H1 (cell line): Measurements from ENCODE around the gene CD300LF. TPM values are rescaled to one million over a fixed set of nuclear protein-coding genes. Genes with fewer than 3 reads are reported as not detected.

Source experiments
- CTCF ChIA-PET: fragments of 300-600 bp; sonication (Branson Sonifier 250); formaldehyde crosslinking; loops from one replicate; lab custom pipeline; 2021; ENCODE audit not compliant: partially characterized antibody; lab: Charles Lee
- POLR2A ChIA-PET: fragments of 300-600 bp; sonication (Branson Sonifier 250); formaldehyde crosslinking; loops from one replicate; lab custom pipeline; 2021; ENCODE audit warnings: inconsistent platforms; ENCODE audit not compliant: partially characterized antibody; lab: Charles Lee
- DNase-seq, 2 experiments: peaks; one replicate each; pipeline versions ENCODE4 v3.0.0 to v3.0.0-alpha.2; 2010 to 2022; ENCODE audit warnings: low spot score in 2 of 2, low read depth in 1 of 2, mixed read lengths in 1 of 2
- FAIRE-seq: peaks from 2 replicates; lab custom pipeline; 2011; peaks lifted over from hg19 to GRCh38; lab: Jason Lieb, UNC
- H2AFZ ChIP-seq: 2 replicates; pipeline ENCODE4 v1.8.1; 2012; ENCODE audit warnings: low read length, inconsistent platforms
- H2AK5ac ChIP-seq: 2 replicates; pipeline ENCODE4 v1.6.1; 2013; ENCODE audit warnings: low read depth, low read length
- H2BK120ac ChIP-seq: replicated peaks from 2 replicates; pipeline ENCODE3; 2013; ENCODE audit warnings: low read depth, low read length, inconsistent platforms
- H2BK12ac ChIP-seq: 2 replicates; pipeline ENCODE4 v1.6.1; 2013; ENCODE audit warnings: low read depth, low read length
- H2BK15ac ChIP-seq: 2 replicates; pipeline ENCODE4 v1.6.1; 2013; ENCODE audit warnings: low read length
- H2BK20ac ChIP-seq: 2 replicates; pipeline ENCODE4 v1.6.1; 2013; ENCODE audit warnings: low read length
- H2BK5ac ChIP-seq: 2 replicates; pipeline ENCODE4 v1.6.1; 2013; ENCODE audit warnings: low read depth, low read length
- H3K14ac ChIP-seq: 2 replicates; pipeline ENCODE4 v1.6.1; 2013; ENCODE audit warnings: inconsistent platforms; ENCODE audit not compliant: insufficient read length
- H3K18ac ChIP-seq: 2 replicates; pipeline ENCODE4 v1.6.1; 2013; ENCODE audit warnings: low read length; ENCODE audit errors: extremely low read depth
- H3K23ac ChIP-seq: 2 replicates; pipeline ENCODE4 v1.6.1; 2013; ENCODE audit warnings: inconsistent platforms; ENCODE audit not compliant: insufficient read length
- H3K23me2 ChIP-seq: 2 replicates; pipeline ENCODE4 v1.6.1; 2013; ENCODE audit warnings: low read depth, low read length
- H3K27ac ChIP-seq: 2 replicates; pipeline ENCODE4 v1.6.1; 2011; ENCODE audit warnings: low read depth, low read length, inconsistent platforms
- H3K27me3 ChIP-seq, 4 experiments: replicated peaks in 1 of 4; 1 replicate in 1 of 4; 2 replicates in 3 of 4; pipeline versions ENCODE4 v1.6.1 to v1.8.1; 2011 to 2013; ENCODE audit warnings: low read length in 3 of 4, mild to moderate bottlenecking in 3 of 4, inconsistent platforms in 2 of 4, mixed read lengths in 2 of 4, moderate library complexity in 1 of 4; ENCODE audit not compliant: control insufficient read depth in 3 of 4, insufficient read depth in 3 of 4; ENCODE audit errors: extremely low read depth in 1 of 4
- H3K36me3 ChIP-seq, 4 experiments: 2 replicates each; pipeline versions ENCODE4 v1.6.1 to v1.8.1; 2011 to 2013; ENCODE audit warnings: mild to moderate bottlenecking in 4 of 4, low read length in 3 of 4, moderate library complexity in 2 of 4, control low read depth in 1 of 4, inconsistent platforms in 1 of 4; ENCODE audit not compliant: insufficient read depth in 4 of 4, control insufficient read depth in 2 of 4
- H3K4ac ChIP-seq: replicated peaks from 2 replicates; pipeline ENCODE3; 2013; ENCODE audit warnings: low read length, low read depth, mixed read lengths, inconsistent platforms; ENCODE audit not compliant: insufficient read length
- H3K4me1 ChIP-seq, 4 experiments: replicated peaks in 1 of 4; 1 replicate in 1 of 4; 2 replicates in 3 of 4; pipeline versions ENCODE4 v1.6.1 to v1.8.1; 2011 to 2013; ENCODE audit warnings: low read length in 3 of 4, inconsistent platforms in 2 of 4, mixed read lengths in 1 of 4; ENCODE audit not compliant: insufficient read depth in 4 of 4, control insufficient read depth in 3 of 4
- H3K4me2 ChIP-seq, 2 experiments: 2 replicates each; pipeline versions ENCODE4 v1.6.1 to v1.8.1; 2011 to 2013; ENCODE audit warnings: low read depth in 2 of 2, low read length in 2 of 2, control low read depth in 1 of 2, inconsistent platforms in 1 of 2, mild to moderate bottlenecking in 1 of 2; ENCODE audit not compliant: insufficient read depth in 1 of 2
- H3K4me3 ChIP-seq, 4 experiments: fragments of 200-600, 300-600 bp in 1 of 4; sonication (generic), shearing (Covaris generic), sonication (Bioruptor Twin) in 1 of 4; 2 replicates each; pipeline versions ENCODE4 v1.5.1 to v1.8.1; 2011 to 2016; ENCODE audit warnings: low read length in 4 of 4, low read depth in 3 of 4, control low read depth in 2 of 4, inconsistent platforms in 2 of 4, mild to moderate bottlenecking in 2 of 4, mixed read lengths in 1 of 4, moderate library complexity in 1 of 4; ENCODE audit not compliant: insufficient read depth in 2 of 4; ENCODE audit errors: extremely low read depth in 1 of 4
- H3K56ac ChIP-seq: replicated peaks from 2 replicates; pipeline ENCODE3; 2013; ENCODE audit warnings: low read depth, mild to moderate bottlenecking, mixed read lengths, low read length, inconsistent platforms; ENCODE audit not compliant: insufficient read length
- H3K79me1 ChIP-seq: 2 replicates; pipeline ENCODE4 v1.6.1; 2013; ENCODE audit warnings: low read depth, low read length, control low read depth
- H3K79me2 ChIP-seq, 2 experiments: 2 replicates each; pipeline versions ENCODE4 v1.6.1 to v1.8.1; 2012 to 2013; ENCODE audit warnings: low read length in 2 of 2, mild to moderate bottlenecking in 2 of 2, inconsistent platforms in 1 of 2; ENCODE audit not compliant: insufficient read depth in 2 of 2, control insufficient read depth in 1 of 2
- H3K9ac ChIP-seq, 4 experiments: replicated peaks in 1 of 4; 1 replicate in 1 of 4; 2 replicates in 3 of 4; pipeline versions ENCODE4 v1.6.1 to v1.8.1; 2011 to 2013; ENCODE audit warnings: low read depth in 3 of 4, low read length in 3 of 4, control low read depth in 2 of 4, mild to moderate bottlenecking in 2 of 4, moderate library complexity in 2 of 4, inconsistent platforms in 1 of 4; ENCODE audit errors: extremely low read depth in 1 of 4
- H3K9me3 ChIP-seq, 2 experiments: 2 replicates each; pipeline versions ENCODE4 v1.6.1 to v1.8.1; 2012 to 2013; ENCODE audit warnings: mild to moderate bottlenecking in 2 of 2, moderate library complexity in 2 of 2, control low read depth in 1 of 2, inconsistent platforms in 1 of 2, low read depth in 1 of 2, low read length in 1 of 2, mixed read lengths in 1 of 2; ENCODE audit not compliant: insufficient read depth in 2 of 2
- H4K20me1 ChIP-seq, 2 experiments: replicated peaks in 1 of 2; 2 replicates each; pipeline versions ENCODE3 to v1.8.1; 2011 to 2013; ENCODE audit warnings: inconsistent platforms in 2 of 2, low read length in 2 of 2, mild to moderate bottlenecking in 1 of 2; ENCODE audit not compliant: insufficient read depth in 2 of 2, control insufficient read depth in 1 of 2
- H4K5ac ChIP-seq: 2 replicates; pipeline ENCODE4 v1.6.1; 2013; ENCODE audit warnings: low read length, low read depth, mixed read lengths, inconsistent platforms; ENCODE audit not compliant: insufficient read length
- H4K8ac ChIP-seq: 2 replicates; pipeline ENCODE4 v1.8.0; 2013; ENCODE audit warnings: mild to moderate bottlenecking, moderate library complexity, low read length, inconsistent platforms; ENCODE audit not compliant: insufficient read depth; ENCODE audit errors: extremely low read depth
- H4K91ac ChIP-seq: replicated peaks from 2 replicates; pipeline ENCODE3; 2013; ENCODE audit warnings: low read length, mixed read lengths, inconsistent platforms; ENCODE audit not compliant: insufficient read length
- CEBPB ChIP-seq: IDR thresholded peaks from 2 replicates; pipeline ENCODE4 v1.6.1; 2012; ENCODE audit warnings: low read depth, low read length
- EP300 ChIP-seq, 2 experiments: IDR thresholded peaks; 1 replicate in 1 of 2; 2 replicates in 1 of 2; pipeline ENCODE4 v1.6.1; 2011 to 2012; ENCODE audit warnings: low read depth in 2 of 2, low read length in 2 of 2, mild to moderate bottlenecking in 2 of 2, borderline replicate concordance in 1 of 2, inconsistent platforms in 1 of 2, moderate library complexity in 1 of 2
- KDM5A ChIP-seq: fragments of 200-600 bp; IDR thresholded peaks from 2 replicates; pipeline ENCODE4 v1.7.1; 2012; ENCODE audit warnings: mild to moderate bottlenecking, low read length, inconsistent platforms, mixed read lengths
- POLR2AphosphoS5 ChIP-seq: IDR thresholded peaks from 2 replicates; pipeline ENCODE4 v1.6.1; 2011; ENCODE audit warnings: low read depth, low read length
- RBBP5 ChIP-seq: IDR thresholded peaks from 2 replicates; pipeline ENCODE4 v1.7.1; 2012; ENCODE audit warnings: low read depth, mild to moderate bottlenecking, inconsistent platforms, low read length, moderate library complexity, borderline replicate concordance
- USF2 ChIP-seq: IDR thresholded peaks from 2 replicates; pipeline ENCODE4 v1.6.1; 2011; ENCODE audit warnings: low read length, improper control_type of control experiment
- YY1 ChIP-seq: IDR thresholded peaks from 2 replicates; pipeline ENCODE4 v1.6.1; 2011; ENCODE audit warnings: low read depth, mild to moderate bottlenecking, low read length
- WGBS, 2 experiments: shearing (Covaris generic) in 1 of 2; methylation state at CpG; one replicate each; pipeline versions ENCODE4 v1.1.6 to v1.1.7; 2013 to 2015; ENCODE audit warnings: low lambda C conversion rate in 2 of 2, mixed read lengths in 2 of 2, inconsistent platforms in 1 of 2, low coverage in 1 of 2, missing lambda C conversion rate in 1 of 2; ENCODE audit not compliant: insufficient replicate concordance in 2 of 2, insufficient coverage in 1 of 2, insufficient read length in 1 of 2; ENCODE audit errors: extremely low coverage in 1 of 2, missing lambda C conversion rate in 1 of 2; 5-methylcytosine and 5-hydroxymethylcytosine counted together
- polyA plus RNA-seq, 7 experiments: library from polyadenylated mRNA; depleted of rRNA in 3 of 7; stranded (reverse) in 5 of 7; unstranded in 2 of 7; fragments of >200 nt in 5 of 7; fragments of 200-250 nt in 2 of 7; gene quantifications; 1 replicate in 5 of 7; 2 replicates in 1 of 7; 4 replicates in 1 of 7; pipeline versions ENCODE4 v1.2.1 to v1.2.3, GENCODE V29; 2011 to 2013; ENCODE audit warnings: missing spikeins in 2 of 7, mixed read lengths in 2 of 7
- total RNA-seq: library from RNA; stranded (reverse); fragmentation: NEBNext Ultra II Directional; extraction: Animal tissue kit (Norgen Biotek cat#: 25700); gene quantifications from 2 replicates; pipeline ENCODE4 v1.2.1, GENCODE V29; 2021

The CD300LF gene
- total and polyA plus RNA-seq, 2 of the 8 experiments (the other 6 are each of a cell fraction or from before 2014, with no cell fraction given): not detected

GRCh38 chr17:74704544-74704943 is 8.2 kb downstream of the CD300LF start:
- Histone ChIP-seq H3K4me1 (no peaks in the 10 kb centered on the region), H3K4me2 (no peak overlapping the region), H3K79me1 (no peaks in the 10 kb centered on the region), H3K23me2 (no peaks in the 10 kb centered on the region), H3K4ac (no peak overlapping the region), H2BK15ac (no peak overlapping the region), H3K9me3 (no peaks in the 10 kb centered on the region), H4K8ac (no peak overlapping the region), H2BK12ac (0 out of 2 replicates have a peak overlapping the region, but pooled peaks have one; percentile 27), H2BK120ac (no peak overlapping the region), H3K4me3 (no peak overlapping the region), H3K18ac (no peak overlapping the region), H2BK5ac (no peak overlapping the region), H3K27ac (no peak overlapping the region), H3K56ac (no peak overlapping the region), H3K36me3 (no peaks in the 10 kb centered on the region), H3K9ac (no peak overlapping the region), H3K14ac (no peak overlapping the region), H4K5ac (no peak overlapping the region), H3K27me3 (no peaks in the 10 kb centered on the region), H4K20me1 (no peaks in the 10 kb centered on the region), H3K79me2 (no peaks in the 10 kb centered on the region), H2AK5ac (no peak overlapping the region), H4K91ac (no peak overlapping the region), H2BK20ac (no peak overlapping the region), H3K23ac (no peak overlapping the region), H2AFZ (no peak overlapping the region)
- DNase-seq (no peak), FAIRE-seq (no peak)
- TF ChIP-seq POLR2AphosphoS5 (no peak), RBBP5 (no peak), USF2 (no peak), YY1 (no peak), EP300 (IDR thresholded peaks at IDR 0.05; ENCODE audit: borderline replicate concordance in 1 of 2, low read depth in 2 of 2, low read length in 2 of 2) (no peak), KDM5A (no peak), CEBPB (no peak)
- WGBS, 2 experiments: 80% methylated on average over 8 of the region's 8 CpGs; no CpG with 5 or more reads in 1 of the 2 experiments
- ChIA-PET CTCF (interaction anchor here (1.7 kb wide), 1 partner anchor 9 kb away, joined by 5 read pairs; no protein-coding TSS in a partner anchor), POLR2A (no interaction called here)
